ENCODE measurements around the gene ADAMTSL2. TPM values are rescaled to one million over a fixed set of nuclear protein-coding genes. Genes with fewer than 3 reads are reported as not detected.

Gene ADAMTSL2
- polyA plus RNA-seq, 1 of the 3 experiments (the other 2 are of a cell fraction): 0.21 TPM

- Histone ChIP-seq H3K36me3 (replicated peaks in 1 of 2; ENCODE audit: control insufficient read depth in 1 of 2, insufficient read depth in 2 of 2, low read length in 1 of 2) (no peaks in the 10 kb centered on the region), H3K79me2 (ENCODE audit: insufficient read depth) (no peaks in the 10 kb centered on the region), H3K4me2 (no peak overlapping the region), H3K9me3 (no peaks in the 10 kb centered on the region), H3K9ac (no peak overlapping the region), H2AFZ (ENCODE audit: low read depth) (no peak overlapping the region), H3F3A (replicated peaks; ENCODE audit: insufficient read depth) (no peaks in the 10 kb centered on the region), H3K9me2 (no peaks in the 10 kb centered on the region), H4K20me1 (ENCODE audit: insufficient read depth) (no peaks in the 10 kb centered on the region), H3K4me1 (ENCODE audit: control insufficient read depth in 1 of 2, insufficient read depth in 2 of 2, low read depth in 1 of 2, low read length in 1 of 2) (peaks cover 0 to 85% of the 10 kb centered on the region in 2 experiments; a peak in 1 of 4 replicates), H3K4me3 (ENCODE audit: low read depth in 2 of 2, low read length in 1 of 2) (peak overlapping the region in 1 of 2 experiments; percentile 9; a peak in 1 of 4 replicates), H3K27ac (ENCODE audit: low read depth in 2 of 2, low read length in 1 of 2) (peak overlapping the region in 1 of 2 experiments; percentile 86; a peak in 2 of 4 replicates), H3K27me3 (ENCODE audit: insufficient read depth) (peaks cover 18% of the 10 kb centered on the region)
- DNase-seq: no peak
- TF ChIP-seq GABPA (IDR thresholded peaks at IDR 0.05; ENCODE audit: low read depth) (no peak), TAF1 (IDR thresholded peaks at IDR 0.05; ENCODE audit: borderline replicate concordance, low read depth, low read length) (no peak), RFX5 (IDR thresholded peaks at IDR 0.05; ENCODE audit: low read length) (no peak), EP300 (IDR thresholded peaks at IDR 0.05; ENCODE audit: borderline replicate concordance in 1 of 2, low read depth in 1 of 2, low read length in 1 of 2) (no peak), JUND (IDR thresholded peaks at IDR 0.05) (no peak), CHD2 (IDR thresholded peaks at IDR 0.05; ENCODE audit: low read length, partially characterized antibody) (no peak), YY1 (IDR thresholded peaks at IDR 0.05; ENCODE audit: low read depth) (no peak), RAD21 (IDR thresholded peaks at IDR 0.05; ENCODE audit: low read length) (no peak), MXI1 (IDR thresholded peaks at IDR 0.05; ENCODE audit: low read depth, low read length) (no peak)
- TF ChIP-seq, protein P1, sequence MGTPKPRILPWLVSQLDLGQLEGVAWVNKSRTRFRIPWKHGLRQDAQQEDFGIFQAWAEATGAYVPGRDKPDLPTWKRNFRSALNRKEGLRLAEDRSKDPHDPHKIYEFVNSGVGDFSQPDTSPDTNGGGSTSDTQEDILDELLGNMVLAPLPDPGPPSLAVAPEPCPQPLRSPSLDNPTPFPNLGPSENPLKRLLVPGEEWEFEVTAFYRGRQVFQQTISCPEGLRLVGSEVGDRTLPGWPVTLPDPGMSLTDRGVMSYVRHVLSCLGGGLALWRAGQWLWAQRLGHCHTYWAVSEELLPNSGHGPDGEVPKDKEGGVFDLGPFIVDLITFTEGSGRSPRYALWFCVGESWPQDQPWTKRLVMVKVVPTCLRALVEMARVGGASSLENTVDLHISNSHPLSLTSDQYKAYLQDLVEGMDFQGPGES (IDR thresholded peaks at IDR 0.05; ENCODE audit: low read depth, low read length): no peak
- POLR2A ChIA-PET: interaction anchor here (0.6 to 18.3 kb wide), 9 partner anchors 20 to 72 kb away, joined by 3 to 261 read pairs (median 4); partner anchors contain the start of genes ADAMTSL2 and DBH
- 50% methylated on average over 14 of the region's 16 CpGs for WGBS (ENCODE audit: low lambda C conversion rate)
- CTCF ChIA-PET: interaction anchor here (1.3 to 10.4 kb wide), 3 partner anchors 10 to 120 kb away, joined by 3 to 102 read pairs (median 3); no protein-coding TSS in a partner anchor
Measured at GRCh38 chr9:133605856-133606707, 71.6 kb downstream of the ADAMTSL2 start.

GRCh38 chr9:133606708-133607025, 72.2 kb downstream of the ADAMTSL2 start:
- no peak overlapping the region for H3K4me2 ChIP-seq
- CTCF ChIA-PET: interaction anchor here (1.4 to 10.4 kb wide), 2 partner anchors 10 to 19 kb away, joined by 4 to 102 read pairs; no protein-coding TSS in a partner anchor

More at GRCh38 chr9:133606708-133607025, 72.2 kb downstream of the ADAMTSL2 start:
- Histone ChIP-seq H3F3A (replicated peaks; ENCODE audit: insufficient read depth) (no peaks in the 10 kb centered on the region), H3K4me1 (ENCODE audit: control insufficient read depth in 1 of 2, insufficient read depth in 2 of 2, low read depth in 1 of 2, low read length in 1 of 2) (peaks cover 0 to 80% of the 10 kb centered on the region in 2 experiments; a peak in 1 of 4 replicates), H4K20me1 (ENCODE audit: insufficient read depth) (no peaks in the 10 kb centered on the region), H3K27me3 (ENCODE audit: insufficient read depth) (peaks cover 18% of the 10 kb centered on the region), H3K9me3 (no peaks in the 10 kb centered on the region), H3K36me3 (replicated peaks in 1 of 2; ENCODE audit: control insufficient read depth in 1 of 2, insufficient read depth in 2 of 2, low read length in 1 of 2) (no peaks in the 10 kb centered on the region), H2AFZ (ENCODE audit: low read depth) (no peak overlapping the region), H3K27ac (ENCODE audit: low read depth in 2 of 2, low read length in 1 of 2) (peak overlapping the region in 1 of 2 experiments; percentile 86; a peak in 2 of 4 replicates), H3K9ac (no peak overlapping the region), H3K9me2 (no peaks in the 10 kb centered on the region), H3K79me2 (ENCODE audit: insufficient read depth) (no peaks in the 10 kb centered on the region), H3K4me3 (ENCODE audit: low read depth in 2 of 2, low read length in 1 of 2) (no peak overlapping the region; a peak in 1 of 4 replicates)
- DNase-seq: no peak
- POLR2A ChIA-PET: interaction anchor here (1.0 to 18.3 kb wide), 2 partner anchors 31 to 73 kb away, joined by 3 to 261 read pairs; partner anchors contain the start of genes ADAMTSL2 and DBH
- TF ChIP-seq ELF1 (IDR thresholded peaks at IDR 0.05) (no peak), TAF1 (IDR thresholded peaks at IDR 0.05; ENCODE audit: borderline replicate concordance, low read depth, low read length) (no peak), RFX5 (IDR thresholded peaks at IDR 0.05; ENCODE audit: low read length) (no peak), POLR2AphosphoS5 (IDR thresholded peaks at IDR 0.05; ENCODE audit: low read depth, low read length) (no peak), NFIC (IDR thresholded peaks at IDR 0.05; ENCODE audit: borderline replicate concordance) (no peak), MXI1 (IDR thresholded peaks at IDR 0.05; ENCODE audit: low read depth, low read length) (no peak), GABPA (IDR thresholded peaks at IDR 0.05; ENCODE audit: low read depth) (no peak), YY1 (IDR thresholded peaks at IDR 0.05; ENCODE audit: low read depth) (no peak), FOXJ3 (CRISPR knock-in tag; IDR thresholded peaks at IDR 0.05) (no peak), EZH2phosphoT487 (IDR thresholded peaks at IDR 0.05; ENCODE audit: borderline replicate concordance, low read depth) (no peak)
- TF ChIP-seq, protein P2, sequence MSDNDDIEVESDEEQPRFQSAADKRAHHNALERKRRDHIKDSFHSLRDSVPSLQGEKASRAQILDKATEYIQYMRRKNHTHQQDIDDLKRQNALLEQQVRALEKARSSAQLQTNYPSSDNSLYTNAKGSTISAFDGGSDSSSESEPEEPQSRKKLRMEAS (IDR thresholded peaks at IDR 0.05; ENCODE audit: low read depth): no peak
- WGBS (ENCODE audit: low lambda C conversion rate): 39% methylated on average over 8 of the region's 8 CpGs

Measured in SK-N-SH (cell line).